ENCODE measurements around the gene GPR31.

The GPR31 gene

DNA sequence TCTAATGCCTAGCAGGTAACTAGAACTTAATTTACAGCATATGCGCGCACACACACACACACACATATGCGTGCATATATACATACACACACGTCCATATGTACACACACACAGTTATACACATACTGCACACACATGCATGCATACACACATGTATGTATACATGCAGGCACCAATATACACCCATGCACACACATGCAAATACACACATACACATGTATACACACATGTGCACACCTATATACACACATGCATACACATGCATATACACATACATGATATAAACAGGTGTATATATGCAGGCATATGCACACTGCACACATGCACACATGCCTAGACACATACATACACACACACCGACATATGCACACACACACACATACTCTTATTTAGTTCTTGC, 33.0 kb downstream of the GPR31 start:
- Histone ChIP-seq H3K27me3 (ENCODE audit: control insufficient read depth, insufficient read depth, low read length) (no peaks in the 10 kb centered on the region), H3K36me3 (ENCODE audit: control insufficient read depth, insufficient read depth, low read length) (no peaks in the 10 kb centered on the region), H3K4me3 (ENCODE audit: low read depth, low read length) (no peak overlapping the region), H3K4me1 (ENCODE audit: control insufficient read depth, insufficient read depth, low read length) (no peaks in the 10 kb centered on the region), H3K9ac (ENCODE audit: low read length) (no peak overlapping the region), H3K9me3 (ENCODE audit: control insufficient read depth, insufficient read depth, low read depth, low read length) (peaks cover 9% of the 10 kb centered on the region), H3K27ac (ENCODE audit: low read depth, low read length) (no peak overlapping the region)

- Histone ChIP-seq H3K4me3 (ENCODE audit: low read depth, low read length) (no peak within 1 kb of the TSS), H3K36me3 (ENCODE audit: control insufficient read depth, insufficient read depth, low read length) (no peaks in the 10 kb centered on the region), H3K27me3 (ENCODE audit: control insufficient read depth, insufficient read depth, low read length) (no peaks in the 10 kb centered on the region), H3K27ac (ENCODE audit: low read depth, low read length) (no peak within 1 kb of the TSS), H3K9me3 (ENCODE audit: control insufficient read depth, insufficient read depth, low read depth, low read length) (peaks cover 9% of the 10 kb centered on the region), H3K9ac (ENCODE audit: low read length) (no peak within 1 kb of the TSS), H3K4me1 (ENCODE audit: control insufficient read depth, insufficient read depth, low read length) (no peaks in the 10 kb centered on the region)
Observed at GRCh38 chr6:167122827-167123657, 34.7 kb downstream of the GPR31 start, which contains the start of gene CCR6. Gene CCR6 (plus strand): TSS chr6:167123096. CDS start chr6:167136135, 13,039 bp downstream.

DNA sequence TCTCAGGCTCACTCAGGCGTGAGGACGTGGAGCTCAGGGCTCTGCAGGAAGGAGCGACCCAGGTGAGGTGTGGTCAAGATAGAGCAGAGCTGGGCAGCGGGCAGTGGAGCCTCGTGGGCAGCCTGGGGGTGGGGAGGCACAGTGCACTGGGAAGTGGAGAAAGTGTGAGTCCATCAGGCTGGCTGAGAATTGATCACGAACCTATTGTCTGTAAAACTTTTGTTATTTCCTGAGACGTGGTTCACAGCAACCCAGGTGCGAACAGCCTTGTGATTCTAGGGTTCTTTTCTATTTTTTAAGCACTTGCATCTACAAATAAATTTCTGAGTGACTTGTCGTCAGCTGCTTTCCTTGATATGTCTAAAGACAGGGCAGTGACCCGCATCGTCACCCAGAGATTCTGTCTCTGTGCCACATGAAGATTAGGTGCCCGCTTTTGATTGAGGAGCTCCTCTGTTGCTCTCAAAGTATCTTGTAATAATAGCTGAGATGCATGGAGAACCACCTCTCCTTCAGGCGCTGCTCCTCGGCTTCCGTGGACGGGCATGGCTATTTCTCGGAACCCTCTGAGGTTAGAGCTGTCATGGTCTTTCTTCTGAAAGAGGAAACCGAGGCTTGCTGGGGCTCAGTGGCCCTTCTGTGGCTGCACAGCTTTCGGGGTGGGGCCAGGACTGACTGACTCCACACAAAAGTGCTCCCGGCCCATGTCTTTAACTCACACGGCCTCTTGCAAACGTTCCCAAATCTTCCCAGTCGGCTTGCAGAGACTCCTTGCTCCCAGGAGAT, 35.5 kb downstream of the GPR31 start:
- no peak overlapping the region for H3K4me3 ChIP-seq (ENCODE audit: low read depth, low read length)
- H3K9ac ChIP-seq (ENCODE audit: low read length), result no peak overlapping the region
- no peaks in the 10 kb centered on the region for H3K36me3 ChIP-seq (ENCODE audit: control insufficient read depth, insufficient read depth, low read length)
- H3K27ac ChIP-seq (ENCODE audit: low read depth, low read length), result no peak overlapping the region
- H3K4me1 ChIP-seq (ENCODE audit: control insufficient read depth, insufficient read depth, low read length), result no peaks in the 10 kb centered on the region
- no peaks in the 10 kb centered on the region for H3K27me3 ChIP-seq (ENCODE audit: control insufficient read depth, insufficient read depth, low read length)
- peaks cover 9% of the 10 kb centered on the region for H3K9me3 ChIP-seq (ENCODE audit: control insufficient read depth, insufficient read depth, low read depth, low read length)

DNA sequence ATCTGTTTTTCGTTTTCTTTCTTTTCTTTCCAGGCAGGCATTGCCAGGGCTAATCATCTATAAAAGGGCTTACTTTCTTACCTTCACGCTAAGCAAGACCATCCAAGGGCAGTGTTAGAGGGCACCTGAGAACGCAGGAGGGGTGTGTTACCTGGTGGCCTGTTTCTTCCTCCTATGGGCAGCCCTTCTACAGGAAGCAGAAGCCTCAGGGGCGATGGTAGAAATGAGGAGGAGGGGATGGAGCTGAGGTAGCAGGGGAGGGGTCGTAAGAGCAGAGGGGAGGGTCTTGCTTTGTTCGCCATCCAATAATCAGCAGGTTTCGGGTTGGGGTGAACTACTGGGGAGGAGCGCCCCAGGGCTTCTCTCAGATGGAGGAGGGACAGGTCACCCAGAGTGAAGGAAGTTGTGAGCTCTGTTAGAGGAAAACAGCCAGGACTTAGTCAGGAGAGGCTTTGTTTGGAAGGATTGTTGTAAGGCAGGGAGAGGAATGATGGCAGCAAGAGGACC, 36.4 kb downstream of the GPR31 start:
- Histone ChIP-seq H3K4me3 (ENCODE audit: low read depth, low read length) (no peak overlapping the region), H3K4me1 (ENCODE audit: control insufficient read depth, insufficient read depth, low read length) (peaks cover 5% of the 10 kb centered on the region; the same call in 1 of the 2 replicates), H3K27me3 (ENCODE audit: control insufficient read depth, insufficient read depth, low read length) (no peaks in the 10 kb centered on the region)

GRCh38 chr6:167120583-167120903, 37.2 kb downstream of the GPR31 start:
- H3K9me3 ChIP-seq (ENCODE audit: control insufficient read depth, insufficient read depth, low read depth, low read length), result peaks cover 9% of the 10 kb centered on the region

More for the DNA sequence above, 36.4 kb downstream of the GPR31 start:
- peaks cover 9% of the 10 kb centered on the region for H3K9me3 ChIP-seq (ENCODE audit: control insufficient read depth, insufficient read depth, low read depth, low read length)
- no peak overlapping the region for H3K27ac ChIP-seq (ENCODE audit: low read depth, low read length)
- H3K9ac ChIP-seq (ENCODE audit: low read length), result no peak overlapping the region
- no peaks in the 10 kb centered on the region for H3K36me3 ChIP-seq (ENCODE audit: control insufficient read depth, insufficient read depth, low read length)

GRCh38 chr6:167119670-167120582, 37.9 kb downstream of the GPR31 start:
- no peak overlapping the region for H3K27ac ChIP-seq (ENCODE audit: low read depth, low read length)
- peaks cover 10% of the 10 kb centered on the region; the same call in 1 of the 2 replicates for H3K4me1 ChIP-seq (ENCODE audit: control insufficient read depth, insufficient read depth, low read length)
- H3K36me3 ChIP-seq (ENCODE audit: control insufficient read depth, insufficient read depth, low read length), result no peaks in the 10 kb centered on the region
- peaks cover 9% of the 10 kb centered on the region for H3K9me3 ChIP-seq (ENCODE audit: control insufficient read depth, insufficient read depth, low read depth, low read length)
- no peaks in the 10 kb centered on the region for H3K27me3 ChIP-seq (ENCODE audit: control insufficient read depth, insufficient read depth, low read length)
- H3K4me3 ChIP-seq (ENCODE audit: low read depth, low read length), result no peak overlapping the region
- H3K9ac ChIP-seq (ENCODE audit: low read length), result no peak overlapping the region

More at GRCh38 chr6:167120583-167120903, 37.2 kb downstream of the GPR31 start:
- Histone ChIP-seq H3K27me3 (ENCODE audit: control insufficient read depth, insufficient read depth, low read length) (no peaks in the 10 kb centered on the region), H3K9ac (ENCODE audit: low read length) (no peak overlapping the region), H3K27ac (ENCODE audit: low read depth, low read length) (no peak overlapping the region), H3K4me1 (ENCODE audit: control insufficient read depth, insufficient read depth, low read length) (peaks cover 10% of the 10 kb centered on the region; the same call in 1 of the 2 replicates), H3K4me3 (ENCODE audit: low read depth, low read length) (no peak overlapping the region), H3K36me3 (ENCODE audit: control insufficient read depth, insufficient read depth, low read length) (no peaks in the 10 kb centered on the region)

GRCh38 chr6:167118839-167119238, 38.9 kb downstream of the GPR31 start:
- H3K27ac ChIP-seq (ENCODE audit: low read depth, low read length), result no peak overlapping the region
- H3K9ac ChIP-seq (ENCODE audit: low read length), result no peak overlapping the region
- peaks cover 10% of the 10 kb centered on the region; the same call in 1 of the 2 replicates for H3K4me1 ChIP-seq (ENCODE audit: control insufficient read depth, insufficient read depth, low read length)
- H3K4me3 ChIP-seq (ENCODE audit: low read depth, low read length), result no peak overlapping the region
- no peaks in the 10 kb centered on the region for H3K36me3 ChIP-seq (ENCODE audit: control insufficient read depth, insufficient read depth, low read length)
- H3K9me3 ChIP-seq (ENCODE audit: control insufficient read depth, insufficient read depth, low read depth, low read length), result peaks cover 9% of the 10 kb centered on the region
- no peaks in the 10 kb centered on the region for H3K27me3 ChIP-seq (ENCODE audit: control insufficient read depth, insufficient read depth, low read length)

DNA sequence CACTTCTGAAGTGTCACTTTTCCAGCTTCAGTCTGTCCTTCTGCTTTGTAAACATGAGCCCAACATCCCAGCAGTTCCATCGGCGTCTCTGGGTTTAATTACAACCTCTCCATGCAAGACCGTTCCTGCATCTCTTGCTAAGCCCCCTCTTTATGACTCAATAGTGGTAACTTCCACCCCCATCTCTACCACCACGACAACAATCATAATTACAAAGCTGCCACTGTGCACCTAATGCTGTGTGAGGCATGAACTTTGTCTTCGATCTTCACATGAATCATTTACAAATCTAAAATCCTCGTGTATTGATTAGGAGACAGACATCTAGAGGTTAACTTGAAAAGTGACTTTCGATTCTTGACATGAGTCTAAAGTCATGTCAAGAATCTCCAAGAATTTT, 39.8 kb downstream of the GPR31 start:
- Histone ChIP-seq H3K36me3 (ENCODE audit: control insufficient read depth, insufficient read depth, low read length) (no peaks in the 10 kb centered on the region), H3K9me3 (ENCODE audit: control insufficient read depth, insufficient read depth, low read depth, low read length) (peaks cover 9% of the 10 kb centered on the region), H3K9ac (ENCODE audit: low read length) (no peak overlapping the region), H3K27me3 (ENCODE audit: control insufficient read depth, insufficient read depth, low read length) (no peaks in the 10 kb centered on the region), H3K27ac (ENCODE audit: low read depth, low read length) (no peak overlapping the region), H3K4me1 (ENCODE audit: control insufficient read depth, insufficient read depth, low read length) (peaks cover 10% of the 10 kb centered on the region; the same call in 1 of the 2 replicates), H3K4me3 (ENCODE audit: low read depth, low read length) (no peak overlapping the region)

DNA sequence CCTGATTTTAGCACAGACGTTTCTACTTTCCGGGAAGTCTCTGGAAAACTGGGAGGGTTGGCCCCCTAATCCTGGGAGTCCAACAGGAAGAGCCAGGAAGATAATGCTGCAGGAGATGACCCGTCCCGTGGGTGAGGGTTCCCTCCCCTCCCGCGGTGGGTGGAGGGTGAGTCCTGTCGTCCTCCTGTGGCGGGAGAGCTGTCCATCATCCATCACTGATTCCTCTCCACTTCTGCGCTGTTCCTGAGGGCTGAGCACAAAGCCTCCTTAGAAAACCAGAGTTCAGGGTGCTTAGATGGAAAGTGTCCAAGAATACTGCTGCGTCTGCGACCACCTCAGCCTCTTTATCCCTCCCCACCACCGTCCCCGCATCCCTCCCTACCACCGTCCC, 40.9 kb downstream of the GPR31 start:
- Histone ChIP-seq H3K9me3 (ENCODE audit: control insufficient read depth, insufficient read depth, low read depth, low read length) (peaks cover 9% of the 10 kb centered on the region), H3K4me3 (ENCODE audit: low read depth, low read length) (no peak overlapping the region), H3K9ac (ENCODE audit: low read length) (no peak overlapping the region), H3K27me3 (ENCODE audit: control insufficient read depth, insufficient read depth, low read length) (no peaks in the 10 kb centered on the region), H3K4me1 (ENCODE audit: control insufficient read depth, insufficient read depth, low read length) (peaks cover 10% of the 10 kb centered on the region; the same call in 1 of the 2 replicates), H3K27ac (ENCODE audit: low read depth, low read length) (no peak overlapping the region), H3K36me3 (ENCODE audit: control insufficient read depth, insufficient read depth, low read length) (no peaks in the 10 kb centered on the region)

GRCh38 chr6:167116109-167116837, 41.5 kb downstream of the GPR31 start:
- Histone ChIP-seq H3K27ac (ENCODE audit: low read depth, low read length) (no peak overlapping the region), H3K36me3 (ENCODE audit: control insufficient read depth, insufficient read depth, low read length) (no peaks in the 10 kb centered on the region), H3K4me3 (ENCODE audit: low read depth, low read length) (no peak overlapping the region), H3K27me3 (ENCODE audit: control insufficient read depth, insufficient read depth, low read length) (no peaks in the 10 kb centered on the region), H3K4me1 (ENCODE audit: control insufficient read depth, insufficient read depth, low read length) (peaks cover 10% of the 10 kb centered on the region; the same call in 1 of the 2 replicates), H3K9me3 (ENCODE audit: control insufficient read depth, insufficient read depth, low read depth, low read length) (peaks cover 9% of the 10 kb centered on the region), H3K9ac (ENCODE audit: low read length) (no peak overlapping the region)
